ENCODE results near the gene CNR1. TPM values are rescaled to one million over a fixed set of nuclear protein-coding genes. Genes with fewer than 3 reads are reported as not detected.

Gene CNR1
- total RNA-seq, 4 donors from 2014 or later, result 0.35 to 33.8 (median 3.0) TPM

- Histone ChIP-seq H3K36me3 (no peaks in the 10 kb centered on the region), H3K27ac (no peak overlapping the region), H3K27me3 (no peaks in the 10 kb centered on the region), H3K9me3 (no peaks in the 10 kb centered on the region), H3K4me3 (no peak overlapping the region), H3K4me1 (no peaks in the 10 kb centered on the region)
- no peak for DNase-seq
- no peak for TF ChIP-seq CTCF (IDR thresholded peaks at IDR 0.05)
- no peak for TF ChIP-seq POLR2A (IDR thresholded peaks at IDR 0.05)
Observed at GRCh38 chr6:88111991-88112390, 54.2 kb downstream of the CNR1 start.

- no peaks in the 10 kb centered on the region for H3K4me1 ChIP-seq
- TF ChIP-seq CTCF (IDR thresholded peaks at IDR 0.05), result no peak
- TF ChIP-seq POLR2A (IDR thresholded peaks at IDR 0.05), result no peak
Observed at GRCh38 chr6:88107241-88107640, 58.9 kb downstream of the CNR1 start.

DNA sequence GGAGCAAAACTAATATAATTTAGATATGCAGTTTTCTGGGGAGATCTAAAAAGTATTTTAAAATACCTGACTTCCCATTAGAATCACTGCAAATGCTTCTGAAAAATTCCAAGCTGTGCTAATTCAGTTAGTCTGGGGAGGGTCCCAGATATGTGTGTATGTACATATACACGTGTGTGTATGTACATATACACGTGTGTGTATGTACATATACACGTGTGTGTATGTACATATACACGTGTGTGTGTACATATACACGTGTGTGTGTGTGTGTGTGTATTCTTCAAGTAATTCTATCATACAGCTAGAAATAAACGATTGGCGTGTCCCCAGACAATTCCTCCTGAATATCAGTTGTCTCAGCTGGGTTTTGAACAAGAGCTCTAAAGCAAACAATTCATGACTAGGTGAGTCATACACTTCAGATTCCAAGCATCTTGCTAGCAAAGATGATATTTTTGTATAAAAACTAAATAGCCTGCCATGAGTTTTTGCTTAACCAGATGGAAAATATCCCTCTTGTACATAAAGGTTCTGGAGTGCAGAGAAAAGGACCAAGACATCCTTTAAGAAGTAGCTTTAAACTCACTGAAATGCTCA lies 60.3 kb downstream of the CNR1 start:
- no peaks in the 10 kb centered on the region for H3K36me3 ChIP-seq
- DNase-seq, result no peak
- TF ChIP-seq CTCF (IDR thresholded peaks at IDR 0.05) (no peak), POLR2A (IDR thresholded peaks at IDR 0.05) (no peak)
- no peak overlapping the region for H3K27ac ChIP-seq
- H3K4me3 ChIP-seq, result no peak overlapping the region
- H3K27me3 ChIP-seq, result no peaks in the 10 kb centered on the region
- no peaks in the 10 kb centered on the region for H3K9me3 ChIP-seq
- no peaks in the 10 kb centered on the region for H3K4me1 ChIP-seq

More at GRCh38 chr6:88107241-88107640, 58.9 kb downstream of the CNR1 start:
- Histone ChIP-seq H3K36me3 (no peaks in the 10 kb centered on the region), H3K27me3 (no peaks in the 10 kb centered on the region), H3K9me3 (no peaks in the 10 kb centered on the region), H3K27ac (no peak overlapping the region), H3K4me3 (no peak overlapping the region)
- no peak for DNase-seq

Other genes starting within 250 kb of the CNR1 start
- gene SPACA1, start 118.5 kb downstream of the CNR1 start, total RNA-seq, result not detected

All from Peyer's patch (tissue), 4 donors.